HEK293 (cell line): ENCODE data around the gene FSTL4.

Experiments used
- CTCF ChIA-PET: fragments of 350-600 bp; formaldehyde crosslinking; extraction: SDS; loops from one replicate; lab custom pipeline; 2021; ENCODE audit warnings: antibody characterized with exemption; lab: Yijun Ruan, JAX
- POLR2A ChIA-PET: fragments of 300-600 bp; formaldehyde crosslinking; extraction: SDS; loops from one replicate; lab custom pipeline; 2020; ENCODE audit warnings: antibody characterized with exemption, inconsistent platforms; lab: Yijun Ruan, JAX
- H3K27ac ChIP-seq: fragments of 200-500 bp; sonication (Bioruptor generic); 2 replicates; pipeline ENCODE4 v1.5.1; 2014; ENCODE audit warnings: low read depth, low read length, control low read depth, inconsistent platforms; ENCODE audit errors: extremely low read depth
- H3K36me3 ChIP-seq, 2 experiments: fragments of 200-500 bp in 1 of 2; sonication (Bioruptor generic) in 1 of 2; 1 replicate in 1 of 2; 2 replicates in 1 of 2; pipeline ENCODE4 v1.5.1; 2014 to 2017; ENCODE audit warnings: inconsistent platforms in 2 of 2, low read length in 2 of 2; ENCODE audit not compliant: control insufficient read depth in 2 of 2, insufficient read depth in 1 of 2
- H3K4me1 ChIP-seq: fragments of 200-500 bp; sonication (Bioruptor generic); 2 replicates; pipeline ENCODE4 v1.5.1; 2014; ENCODE audit warnings: mild to moderate bottlenecking, low read length, inconsistent platforms; ENCODE audit not compliant: control insufficient read depth, insufficient read depth
- H3K4me3 ChIP-seq: 2 replicates; pipeline ENCODE4 v1.5.1; 2011; ENCODE audit warnings: low read depth, mild to moderate bottlenecking, control low read depth, low read length, moderate library complexity
- H3K9me3 ChIP-seq: fragments of 200-500 bp; sonication (Bioruptor generic); 2 replicates; pipeline ENCODE4 v1.5.1; 2014; ENCODE audit warnings: low read depth, low read length, inconsistent platforms; ENCODE audit not compliant: control insufficient read depth, insufficient read depth
- CTCF ChIP-seq: fragments of 450-650 bp; formaldehyde crosslinking; IDR thresholded peaks from 2 replicates; pipeline ENCODE4 v1.5.1; 2016; ENCODE audit warnings: missing biosample characterization, missing genetic modification characterization
- EGR2 ChIP-seq: fragments of 450-650 bp; formaldehyde crosslinking; IDR thresholded peaks from 2 replicates; pipeline ENCODE4 v1.5.1; 2016; ENCODE audit warnings: low read depth, missing biosample characterization, missing genetic modification characterization
- HOXA7 ChIP-seq: sonication (generic); formaldehyde crosslinking; IDR thresholded peaks from 2 replicates; pipeline ENCODE4 v1.8.1; 2022; ENCODE audit warnings: missing genetic modification reagents, borderline replicate concordance
- HOXC10 ChIP-seq: sonication (generic); formaldehyde crosslinking; IDR thresholded peaks from 2 replicates; pipeline ENCODE4 v1.8.1; 2023; ENCODE audit warnings: mild to moderate bottlenecking, missing genetic modification reagents
- ZBTB20 ChIP-seq: fragments of 450-650 bp; formaldehyde crosslinking; IDR thresholded peaks from 2 replicates; pipeline ENCODE4 v1.5.1; 2016; ENCODE audit warnings: missing biosample characterization, missing genetic modification characterization
- ZFHX2 ChIP-seq: fragments of 450-650 bp; formaldehyde crosslinking; conservative IDR thresholded peaks from 2 replicates; pipeline ENCODE4 v1.5.1; 2016; ENCODE audit warnings: missing biosample characterization, missing genetic modification characterization
- ZIC2 ChIP-seq: fragments of 450-650 bp; formaldehyde crosslinking; IDR thresholded peaks from 2 replicates; pipeline ENCODE4 v1.5.1; 2016; ENCODE audit warnings: missing biosample characterization, missing genetic modification characterization
- ZNF112 ChIP-seq: fragments of 450-650 bp; formaldehyde crosslinking; IDR thresholded peaks from 2 replicates; pipeline ENCODE4 v1.5.0; 2017; ENCODE audit warnings: missing biosample characterization, missing genetic modification characterization
- ZNF114 ChIP-seq: fragments of 450-650 bp; formaldehyde crosslinking; IDR thresholded peaks from 2 replicates; pipeline ENCODE4 v1.5.0; 2017; ENCODE audit warnings: missing biosample characterization, missing genetic modification characterization
- ZNF138 ChIP-seq: fragments of 450-650 bp; formaldehyde crosslinking; IDR thresholded peaks from 2 replicates; pipeline ENCODE4 v1.5.1; 2016; ENCODE audit warnings: missing biosample characterization, missing genetic modification characterization, borderline replicate concordance
- ZNF148 ChIP-seq: fragments of 450-650 bp; formaldehyde crosslinking; IDR thresholded peaks from 2 replicates; pipeline ENCODE4 v1.5.0; 2017; ENCODE audit warnings: missing biosample characterization, missing genetic modification characterization, borderline replicate concordance
- ZNF175 ChIP-seq: fragments of 450-650 bp; formaldehyde crosslinking; IDR thresholded peaks from 2 replicates; pipeline ENCODE4 v1.5.1; 2016; ENCODE audit warnings: missing biosample characterization, missing genetic modification characterization
- ZNF202 ChIP-seq: fragments of 450-650 bp; formaldehyde crosslinking; IDR thresholded peaks from 2 replicates; pipeline ENCODE4 v1.5.1; 2016; ENCODE audit warnings: missing biosample characterization, missing genetic modification characterization, borderline replicate concordance
- ZNF26 ChIP-seq: fragments of 450-650 bp; formaldehyde crosslinking; IDR thresholded peaks from 2 replicates; pipeline ENCODE4 v1.5.1; 2016; ENCODE audit warnings: missing biosample characterization, missing genetic modification characterization
- ZNF302 ChIP-seq: fragments of 450-650 bp; formaldehyde crosslinking; IDR thresholded peaks from 2 replicates; pipeline ENCODE4 v1.5.1; 2016; ENCODE audit warnings: missing biosample characterization, missing genetic modification characterization, low read depth
- ZNF433 ChIP-seq: fragments of 450-650 bp; formaldehyde crosslinking; IDR thresholded peaks from 2 replicates; pipeline ENCODE4 v1.5.1; 2016; ENCODE audit warnings: missing biosample characterization, missing genetic modification characterization, low read depth
- ZNF514 ChIP-seq: fragments of 450-650 bp; formaldehyde crosslinking; IDR thresholded peaks from 2 replicates; pipeline ENCODE4 v1.5.1; 2016; ENCODE audit warnings: missing biosample characterization, missing genetic modification characterization
- ZNF596 ChIP-seq: fragments of 450-650 bp; IDR thresholded peaks from 2 replicates; pipeline ENCODE4 v1.5.0; 2018; ENCODE audit warnings: missing biosample characterization, mild to moderate bottlenecking, missing genetic modification characterization, moderate library complexity
- ZNF610 ChIP-seq: fragments of 450-650 bp; formaldehyde crosslinking; IDR thresholded peaks from 2 replicates; pipeline ENCODE4 v1.5.1; 2016; ENCODE audit warnings: missing biosample characterization, missing genetic modification characterization, borderline replicate concordance
- ZNF639 ChIP-seq: fragments of 450-650 bp; formaldehyde crosslinking; IDR thresholded peaks from 2 replicates; pipeline ENCODE4 v1.5.1; 2016; ENCODE audit warnings: missing biosample characterization, missing genetic modification characterization
- ZNF701 ChIP-seq: fragments of 450-650 bp; formaldehyde crosslinking; IDR thresholded peaks from 2 replicates; pipeline ENCODE4 v1.5.1; 2016; ENCODE audit warnings: missing biosample characterization, missing genetic modification characterization
- ZNF777 ChIP-seq: fragments of 450-650 bp; formaldehyde crosslinking; IDR thresholded peaks from 2 replicates; pipeline ENCODE4 v1.5.1; 2017; ENCODE audit warnings: missing biosample characterization, missing genetic modification characterization, borderline replicate concordance
- ZSCAN5A ChIP-seq: fragments of 450-650 bp; formaldehyde crosslinking; IDR thresholded peaks from 2 replicates; pipeline ENCODE4 v1.5.1; 2016; ENCODE audit warnings: missing biosample characterization, missing genetic modification characterization

Gene FSTL4

GRCh38 chr5:133321833-133322420, 290.4 kb downstream of the FSTL4 start:
- Histone ChIP-seq H3K9me3 (no peaks in the 10 kb centered on the region), H3K4me1 (no peaks in the 10 kb centered on the region), H3K36me3 (no peaks in the 10 kb centered on the region), H3K4me3 (no peak overlapping the region), H3K27ac (no peak overlapping the region)
- no peak for TF ChIP-seq ZNF202
- no peak for TF ChIP-seq ZNF610 (tag by site-specific recombination)
- no peak for TF ChIP-seq ZNF433 (tag by site-specific recombination)
- no peak for TF ChIP-seq ZNF148 (tag by site-specific recombination)
- peak; percentile 99 for TF ChIP-seq EGR2
- TF ChIP-seq ZFHX2 (tag by site-specific recombination) = peak; percentile 98
- TF ChIP-seq ZSCAN5A = no peak
- POLR2A ChIA-PET = no interaction called here
- CTCF ChIA-PET = no interaction called here

GRCh38 chr5:133321286-133321832, 291.0 kb downstream of the FSTL4 start:
- POLR2A ChIA-PET = no interaction called here
- Histone ChIP-seq H3K4me3 (no peak overlapping the region), H3K9me3 (no peaks in the 10 kb centered on the region), H3K36me3 (no peaks in the 10 kb centered on the region), H3K4me1 (no peaks in the 10 kb centered on the region)
- TF ChIP-seq HOXC10 (CRISPR knock-in tag) = no peak
- TF ChIP-seq HOXA7 = no peak
- no peak for TF ChIP-seq ZNF639 (tag by site-specific recombination)
- TF ChIP-seq ZNF175 = no peak
- TF ChIP-seq ZNF514 (tag by site-specific recombination) = no peak
- no peak for TF ChIP-seq ZBTB20 (tag by site-specific recombination)
- TF ChIP-seq, all 188 proteins: peak for 0
- CTCF ChIA-PET = interaction anchor here (0.7 kb wide), 1 partner anchor 48 kb away, joined by 3 read pairs; no protein-coding TSS in a partner anchor
- no peak overlapping the region for H3K27ac ChIP-seq

GRCh38 chr5:133319905-133320520, 292.3 kb downstream of the FSTL4 start:
- Histone ChIP-seq H3K27ac (no peak overlapping the region), H3K9me3 (no peaks in the 10 kb centered on the region), H3K4me1 (no peaks in the 10 kb centered on the region), H3K4me3 (no peak overlapping the region), H3K36me3 (no peaks in the 10 kb centered on the region)
- ChIA-PET POLR2A (no interaction called here), CTCF (interaction anchor here (0.6 to 2.5 kb wide), 8 partner anchors 10 to 625 kb away, joined by 3 to 11 read pairs (median 4); no protein-coding TSS in a partner anchor)
- TF ChIP-seq ZNF114 (tag by site-specific recombination) = no peak
- TF ChIP-seq ZNF302 (tag by site-specific recombination) = no peak
- TF ChIP-seq ZNF701 (tag by site-specific recombination) = no peak
- TF ChIP-seq EGR2 = no peak
- no peak for TF ChIP-seq ZNF26 (tag by site-specific recombination)
- no peak for TF ChIP-seq ZNF138
- TF ChIP-seq ZNF596 (tag by site-specific recombination) = no peak
- TF ChIP-seq CTCF (tag by site-specific recombination) = no peak
- no peak for TF ChIP-seq ZNF112 (tag by site-specific recombination)
- TF ChIP-seq ZIC2 (tag by site-specific recombination) = no peak
- no peak for TF ChIP-seq ZNF433 (tag by site-specific recombination)
- TF ChIP-seq ZNF777 (tag by site-specific recombination) = no peak
